ACHN (cell line): ENCODE results near the gene ZNF570.

Experiments used
- DNase-seq: peaks from one replicate; pipeline ENCODE4 v3.0.0-alpha.2; 2015
- in situ Hi-C: cut with HindIII; loops from 2 replicates; pipeline ENCODE4 v1.10.0; 2017; ENCODE audit warnings: low sequenced_read_pairs, low pct_ligation_motif_present, low pct_unique_long_range_greater_than_20kb

ZNF570 gene

DNA sequence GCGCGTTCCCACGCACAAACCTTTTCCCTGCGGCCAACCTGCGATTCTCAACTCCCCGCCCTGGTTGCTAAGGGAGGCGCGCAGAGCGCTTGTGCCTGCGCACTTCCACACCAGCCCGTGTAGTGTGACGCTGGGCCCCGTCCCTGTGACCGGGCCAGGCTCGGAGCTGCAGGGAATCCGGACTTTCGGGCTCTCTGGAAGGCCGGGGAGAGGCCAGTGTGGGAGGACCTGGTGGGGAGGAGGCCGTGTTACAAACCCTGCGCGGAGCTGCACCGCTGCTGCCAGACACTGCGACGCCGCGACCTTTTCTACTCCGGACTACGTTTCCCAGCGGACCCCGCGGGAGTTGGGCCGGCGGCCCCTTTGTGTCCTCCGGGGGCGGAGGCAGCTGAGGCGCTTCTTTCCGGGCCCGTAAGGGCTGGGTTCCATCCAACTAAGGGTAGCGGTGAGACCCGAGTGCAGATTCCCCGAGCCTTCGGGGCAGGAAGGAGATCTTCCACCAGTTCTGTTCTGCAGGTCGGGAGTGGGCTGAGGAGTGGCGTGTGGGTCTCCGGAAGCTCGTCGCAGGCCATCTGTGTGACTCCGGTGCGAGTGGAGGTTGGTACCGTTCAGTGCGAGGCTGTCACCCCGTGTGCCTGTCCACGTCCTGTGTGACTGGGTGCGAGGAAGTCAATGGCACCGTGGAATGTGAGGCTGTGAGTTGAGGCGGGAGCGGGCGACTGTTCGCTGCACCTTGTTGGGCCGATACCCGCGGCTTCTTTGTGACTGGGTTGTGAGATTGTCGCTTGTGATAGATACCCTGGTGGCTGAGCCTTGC lies at the start of gene ZNF570:
Gene ZNF570 (plus strand): TSS at position 396 of the 817 bp plus-strand sequence. CDS start 999 bp downstream, outside the sequence.
- no peak for DNase-seq
- in situ Hi-C loops = no loop called here

DNA sequence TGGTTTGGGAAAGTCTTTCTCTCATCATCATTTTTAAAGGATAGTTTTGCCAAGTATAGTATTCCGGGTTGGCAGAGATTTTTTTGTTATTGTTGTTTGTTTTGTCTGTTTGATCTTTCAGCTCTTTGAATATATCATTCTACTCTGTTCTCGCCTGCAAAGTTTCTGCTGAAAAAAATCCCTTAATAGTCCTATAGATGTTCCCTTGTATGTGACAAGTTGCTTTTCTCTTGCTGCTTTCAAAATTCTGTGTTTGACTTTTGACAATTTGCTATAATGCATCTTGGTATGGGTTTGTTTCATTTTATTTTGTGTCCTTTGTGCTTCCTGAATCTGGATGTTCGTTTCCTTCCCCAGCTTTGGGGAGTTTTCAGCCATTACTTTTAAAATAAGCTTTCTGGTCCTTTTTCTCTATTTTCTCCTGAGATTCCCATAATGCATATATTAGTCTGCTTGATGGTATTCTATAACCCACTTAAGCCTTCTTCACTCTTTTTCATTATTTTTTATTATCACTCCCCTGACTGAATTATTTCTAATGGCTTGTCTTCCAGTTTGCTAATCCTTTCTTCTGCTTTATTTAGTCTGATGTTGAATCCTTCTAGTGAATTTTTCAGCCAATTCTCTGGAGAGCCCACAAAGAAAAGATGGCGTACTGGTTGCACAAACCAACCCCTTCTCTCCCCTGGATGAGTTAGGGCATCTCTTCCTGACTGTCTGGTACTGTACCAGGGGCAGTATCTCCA lies 16.5 kb upstream of the ZNF570 start:
- no peak for DNase-seq
- in situ Hi-C loops = no loop called here

DNA sequence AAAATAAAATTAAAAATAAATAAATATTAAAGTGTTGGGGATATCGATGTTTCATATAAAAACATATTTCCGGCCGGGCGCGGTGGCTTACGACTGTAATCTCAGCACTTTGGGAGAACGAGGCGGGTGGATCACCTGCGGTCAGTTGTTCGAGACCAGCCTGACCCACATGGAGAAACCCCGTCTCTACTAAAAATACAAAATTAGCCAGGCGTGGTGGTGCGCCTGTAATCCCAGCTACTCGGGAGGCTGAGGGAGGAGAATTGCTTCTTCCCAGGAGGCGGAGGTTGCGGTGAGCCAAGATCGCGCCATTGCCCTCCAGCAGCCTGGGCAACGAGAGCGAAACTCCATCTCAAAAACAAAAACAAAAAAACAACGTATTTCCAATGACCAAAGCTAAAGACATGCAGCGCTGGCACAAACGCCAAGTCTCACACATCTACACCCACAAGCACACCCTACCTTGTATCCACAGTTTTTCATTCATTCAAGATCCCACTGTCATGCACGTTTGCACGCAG lies 2.8 kb upstream of the ZNF570 start:
- DNase-seq = no peak
- in situ Hi-C loops = no loop called here

DNA sequence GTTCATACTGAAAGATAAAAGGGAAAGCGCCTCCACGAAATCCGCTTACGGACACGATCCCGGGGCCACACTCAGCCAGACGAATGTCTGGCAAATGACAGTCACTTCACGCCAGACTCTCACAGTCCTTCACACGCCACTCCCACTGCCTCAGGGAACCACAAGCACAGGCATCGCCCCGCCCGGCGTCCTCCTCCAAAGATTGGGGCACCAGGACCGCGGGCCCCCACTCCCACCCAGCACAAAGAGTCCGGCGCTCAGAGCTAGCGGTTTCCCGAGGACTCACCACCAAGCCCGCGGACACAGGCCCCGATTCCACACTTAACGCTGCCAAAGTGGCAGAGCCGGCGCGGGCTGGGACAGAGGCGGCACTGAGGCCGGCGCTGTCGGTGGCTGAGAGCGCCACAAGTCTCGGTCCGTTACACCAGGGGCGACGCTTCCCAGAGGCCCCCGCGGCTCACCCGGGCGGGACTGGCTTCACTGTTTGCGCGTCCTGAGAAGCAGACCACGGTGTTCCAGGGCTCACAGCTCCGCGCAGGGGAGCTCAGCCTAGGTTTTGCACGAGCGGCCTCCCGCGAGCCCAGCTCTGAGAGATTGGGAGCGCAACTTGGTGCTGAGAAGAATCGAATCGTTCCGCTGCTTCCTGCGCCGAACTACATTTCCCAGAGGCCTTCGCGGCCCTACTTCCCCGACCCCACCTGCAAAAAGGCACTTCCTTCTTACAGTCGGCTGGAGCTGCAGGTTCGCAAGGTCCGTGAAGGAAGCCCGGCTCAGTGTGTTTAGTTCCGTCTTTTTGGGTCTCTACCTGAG lies 2.2 kb upstream of the ZNF570 start, which contains the start of gene ZNF569:
Gene ZNF569 (minus strand): TSS at position 647 of the 810 bp plus-strand sequence. CDS start 22,523 bp downstream, outside the sequence.
- DNase-seq = no peak
- in situ Hi-C loops = no loop called here

DNA sequence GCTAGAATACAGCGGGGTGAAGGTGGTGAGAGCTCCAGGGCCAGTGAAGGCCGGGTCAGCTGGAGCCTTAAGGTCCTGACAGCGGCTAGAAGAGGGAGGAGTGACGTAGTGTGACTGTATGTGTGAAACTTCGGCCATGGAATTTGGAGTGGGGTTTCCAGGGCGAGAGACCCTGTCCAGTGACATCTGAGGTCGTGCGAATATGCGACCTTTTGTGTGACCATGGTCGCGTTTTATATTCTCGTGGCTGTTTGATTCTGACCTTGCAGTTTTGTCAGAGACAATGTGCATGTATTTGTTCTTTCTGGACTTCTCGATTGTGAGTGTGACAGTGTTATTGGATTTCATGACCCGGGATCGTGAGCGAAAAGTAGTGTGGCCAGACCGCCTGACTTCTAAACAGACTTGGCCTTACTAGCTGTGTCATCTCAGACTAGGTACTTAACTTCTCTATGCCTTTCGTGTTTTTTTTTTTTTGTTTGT lies 1.5 kb upstream of the ZNF570 start:
- in situ Hi-C loops = no loop called here
- DNase-seq = no peak

DNA sequence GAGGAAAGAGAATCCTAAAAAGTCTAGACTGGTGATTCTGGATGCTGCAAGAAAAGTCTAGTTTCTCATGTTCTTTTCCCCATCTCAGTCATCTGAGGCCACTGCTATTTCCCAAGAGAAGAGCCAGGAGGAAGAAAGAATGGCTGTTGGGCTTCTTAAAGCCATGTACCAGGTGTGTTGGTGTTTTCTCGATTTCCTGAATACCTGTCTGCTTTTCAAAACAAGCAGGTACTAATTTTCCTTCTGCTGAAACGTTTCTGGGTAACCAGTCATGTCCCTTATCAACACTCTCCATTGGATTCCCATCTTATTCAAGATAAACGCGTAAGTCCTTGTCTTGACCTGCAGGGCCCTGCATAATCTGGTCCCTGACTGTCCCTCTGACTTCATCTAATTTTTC lies 1.1 kb downstream of the ZNF570 start:
- no peak for DNase-seq
- in situ Hi-C loops = no loop called here

DNA sequence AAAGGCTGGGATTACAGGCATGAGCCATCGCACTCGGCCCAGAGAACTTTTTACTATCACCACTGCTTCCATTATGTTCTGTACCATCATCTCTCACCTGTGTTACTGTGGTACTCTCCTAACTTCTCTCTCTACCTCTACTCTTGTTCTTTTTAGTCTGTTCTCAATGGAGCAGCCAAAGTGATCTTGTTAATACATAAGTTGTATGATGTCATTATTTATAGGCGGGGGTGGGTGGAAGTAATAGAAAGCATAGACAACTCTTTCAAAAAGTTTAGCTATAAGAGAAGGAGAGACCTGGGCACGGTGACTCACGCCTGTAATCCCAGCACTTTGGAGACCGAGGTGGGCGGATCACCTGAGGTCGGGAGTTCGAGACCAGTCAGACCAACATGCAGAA lies 3.0 kb downstream of the ZNF570 start:
- in situ Hi-C loops = no loop called here

DNA sequence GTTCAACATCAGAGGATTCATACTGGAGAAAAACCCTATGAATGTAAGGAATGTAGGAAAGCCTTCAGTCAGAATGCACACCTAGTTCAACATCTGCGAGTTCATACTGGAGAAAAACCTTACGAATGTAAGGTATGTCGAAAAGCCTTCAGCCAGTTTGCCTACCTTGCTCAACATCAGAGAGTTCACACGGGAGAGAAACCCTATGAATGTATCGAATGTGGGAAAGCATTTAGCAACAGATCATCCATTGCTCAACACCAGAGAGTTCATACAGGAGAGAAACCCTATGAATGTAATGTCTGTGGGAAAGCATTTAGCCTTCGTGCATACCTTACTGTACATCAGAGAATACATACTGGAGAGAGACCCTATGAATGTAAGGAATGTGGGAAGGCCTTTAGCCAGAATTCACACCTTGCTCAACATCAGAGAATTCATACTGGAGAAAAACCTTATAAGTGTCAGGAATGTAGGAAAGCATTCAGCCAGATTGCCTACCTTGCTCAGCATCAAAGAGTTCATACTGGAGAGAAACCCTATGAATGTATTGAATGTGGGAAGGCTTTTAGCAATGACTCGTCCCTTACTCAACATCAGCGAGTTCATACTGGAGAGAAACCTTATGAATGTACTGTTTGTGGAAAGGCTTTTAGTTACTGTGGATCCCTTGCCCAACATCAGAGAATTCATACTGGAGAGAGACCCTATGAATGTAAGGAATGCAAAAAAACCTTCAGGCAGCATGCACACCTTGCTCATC lies 15.4 kb downstream of the ZNF570 start:
- in situ Hi-C loops = no loop called here
- DNase-seq = no peak

More for the DNA sequence above, 3.0 kb downstream of the ZNF570 start:
- DNase-seq = no peak

DNA sequence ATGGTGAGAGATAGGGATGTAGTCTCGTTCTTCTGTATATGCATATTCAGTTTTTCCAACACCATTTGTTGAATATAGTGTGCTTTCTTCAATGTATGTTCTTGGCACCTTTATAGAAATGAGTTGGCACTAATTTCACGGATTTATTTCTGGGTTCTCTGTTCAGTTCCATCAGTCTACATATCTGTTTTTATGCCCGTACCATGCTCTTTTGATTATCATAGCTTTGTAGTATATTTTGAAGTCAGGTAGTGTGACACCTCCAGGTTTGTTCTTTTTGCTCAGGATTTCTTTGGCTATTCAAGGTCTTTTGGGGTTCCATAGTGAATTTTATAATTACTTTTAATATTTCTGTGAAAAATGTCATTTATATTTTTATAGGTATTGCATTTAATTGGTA lies 23.1 kb downstream of the ZNF570 start:
- in situ Hi-C loops = no loop called here
- DNase-seq = no peak

DNA sequence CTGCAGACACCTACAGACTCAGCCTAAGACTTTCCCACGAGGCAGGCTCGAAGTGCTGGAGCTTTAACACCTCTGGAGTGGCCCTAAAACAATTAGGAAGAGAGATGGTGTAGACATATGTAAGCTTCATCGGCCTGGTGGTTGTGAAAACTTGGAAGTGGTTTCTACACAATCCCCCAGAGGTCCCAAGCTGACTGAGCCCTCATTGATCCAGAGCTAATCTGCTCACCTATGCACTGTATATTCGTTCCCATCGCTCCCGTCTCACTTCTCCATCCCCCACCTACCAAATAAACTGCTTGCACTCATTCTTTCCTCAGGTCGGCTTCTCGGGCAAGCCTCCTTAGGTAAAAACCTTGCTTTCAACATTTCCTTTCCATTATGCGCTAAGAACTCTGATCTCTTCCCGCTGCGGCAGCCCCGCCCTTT lies 36.8 kb downstream of the ZNF570 start:
- DNase-seq = no peak

DNA sequence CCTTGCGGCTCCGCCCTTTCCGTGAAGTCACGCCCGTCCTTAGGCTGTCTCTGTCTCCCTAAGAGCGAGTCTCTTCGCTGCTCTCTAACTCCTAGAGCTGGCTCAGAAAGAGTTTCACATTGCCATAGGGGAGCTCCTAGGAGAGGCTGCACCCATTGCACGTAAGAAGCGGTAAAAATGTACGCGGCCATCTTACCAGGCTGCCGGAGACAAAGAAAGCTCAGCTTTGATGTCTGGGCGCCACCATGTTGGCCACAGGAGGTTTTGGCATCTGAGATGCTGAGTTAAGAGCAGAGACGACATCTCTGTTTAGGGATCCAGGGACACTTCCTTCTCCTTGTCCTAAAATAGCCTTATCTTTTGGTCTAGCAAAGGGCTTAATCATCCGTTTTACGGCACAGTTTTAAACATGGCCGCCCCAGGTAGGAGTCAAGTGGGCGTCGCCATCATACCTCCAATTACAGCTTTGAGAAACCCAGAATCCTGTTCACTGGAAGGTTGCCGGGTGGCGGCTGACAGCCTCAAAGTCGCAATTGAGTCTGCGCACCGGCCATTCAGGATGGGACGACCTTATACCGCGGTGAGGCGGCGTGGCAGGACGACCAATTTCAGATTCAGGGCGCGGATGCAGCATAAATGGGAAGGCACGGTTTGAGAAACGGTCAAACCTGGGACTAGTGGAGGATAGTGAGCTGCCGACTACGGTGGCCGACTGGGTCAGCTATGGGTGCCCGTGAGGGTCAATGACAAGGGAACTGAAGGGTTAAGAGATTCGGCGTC lies 37.4 kb downstream of the ZNF570 start, which contains the start of gene ZNF793:
Gene ZNF793 (plus strand): TSS at position 553 of the 780 bp plus-strand sequence. CDS start 16,501 bp downstream, outside the sequence.
- no peak for DNase-seq
- in situ Hi-C loops = no loop called here

More for the DNA sequence above, 36.8 kb downstream of the ZNF570 start:
- in situ Hi-C loops = no loop called here

DNA sequence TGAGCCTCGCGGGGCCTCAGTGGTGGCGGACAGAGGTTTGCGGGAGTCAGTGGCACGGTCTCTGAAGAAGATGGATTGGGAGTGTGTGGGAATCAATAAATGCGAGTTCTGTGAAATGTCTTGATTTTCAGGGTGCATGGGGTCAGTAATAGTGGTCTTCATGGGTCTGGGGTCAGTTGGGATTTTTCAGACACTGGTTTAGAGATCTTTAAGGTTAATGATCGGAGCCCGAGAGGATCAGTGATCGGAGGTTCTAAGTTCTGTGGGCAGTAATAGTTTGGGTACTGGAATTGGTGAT lies 38.0 kb downstream of the ZNF570 start:
- in situ Hi-C loops = no loop called here
- DNase-seq = no peak

DNA sequence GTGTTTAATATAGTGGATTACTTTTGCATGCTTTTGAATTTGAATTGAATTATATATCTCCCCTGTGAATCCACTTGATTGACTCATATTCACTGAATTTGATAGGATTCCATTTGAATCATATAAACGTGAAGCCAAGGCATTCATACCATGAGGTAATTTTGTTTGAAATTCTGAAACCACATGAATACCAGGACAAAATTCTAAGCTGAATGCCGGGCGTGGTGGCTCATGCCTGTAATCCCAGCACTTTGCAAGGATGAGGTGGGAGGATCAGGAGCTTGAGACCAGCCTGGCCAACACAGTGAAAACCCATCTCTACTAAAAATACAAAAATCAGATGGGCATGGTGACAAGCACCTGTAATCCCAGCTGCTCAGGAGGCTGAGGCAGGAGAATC lies 42.0 kb downstream of the ZNF570 start:
- in situ Hi-C loops = no loop called here
- DNase-seq = no peak

DNA sequence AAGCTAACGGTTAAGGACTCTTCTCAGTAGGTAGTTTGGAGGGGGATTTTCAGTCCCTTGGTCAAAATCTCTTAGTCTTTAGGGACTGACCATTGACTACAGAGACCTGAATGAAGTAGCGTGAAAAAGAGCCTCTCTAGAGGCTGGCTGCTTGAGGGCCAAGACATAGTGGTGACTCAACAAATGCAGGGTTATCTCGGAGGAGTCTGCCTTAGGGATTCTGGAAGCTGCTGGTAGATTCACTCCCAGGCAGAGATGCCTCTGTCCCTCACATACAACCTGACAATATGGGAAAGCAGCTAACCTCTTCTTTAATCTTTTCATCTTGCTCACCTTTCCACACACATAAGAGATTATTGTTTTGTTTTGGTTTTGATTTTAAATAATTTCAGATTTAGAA lies 42.7 kb downstream of the ZNF570 start:
- in situ Hi-C loops = no loop called here
- no peak for DNase-seq

DNA sequence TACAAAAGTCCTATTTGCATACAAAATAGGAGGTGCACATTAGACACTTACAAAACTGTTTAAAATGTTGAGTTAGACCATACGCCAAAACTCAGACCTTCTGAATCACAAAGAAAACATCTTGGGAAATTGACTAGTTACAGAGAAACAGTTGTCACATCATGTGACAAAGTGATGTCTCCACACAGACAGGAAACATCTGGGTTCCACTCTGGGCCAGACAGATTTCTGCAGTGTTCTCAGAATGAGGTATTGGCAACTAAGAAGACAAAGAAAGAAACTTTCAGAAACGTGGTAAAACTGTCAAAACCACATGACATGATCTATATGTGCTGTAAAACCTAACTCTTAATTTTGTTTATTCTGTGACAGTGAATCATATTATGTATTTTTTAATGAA lies 44.2 kb downstream of the ZNF570 start:
- in situ Hi-C loops = no loop called here
- no peak for DNase-seq

DNA sequence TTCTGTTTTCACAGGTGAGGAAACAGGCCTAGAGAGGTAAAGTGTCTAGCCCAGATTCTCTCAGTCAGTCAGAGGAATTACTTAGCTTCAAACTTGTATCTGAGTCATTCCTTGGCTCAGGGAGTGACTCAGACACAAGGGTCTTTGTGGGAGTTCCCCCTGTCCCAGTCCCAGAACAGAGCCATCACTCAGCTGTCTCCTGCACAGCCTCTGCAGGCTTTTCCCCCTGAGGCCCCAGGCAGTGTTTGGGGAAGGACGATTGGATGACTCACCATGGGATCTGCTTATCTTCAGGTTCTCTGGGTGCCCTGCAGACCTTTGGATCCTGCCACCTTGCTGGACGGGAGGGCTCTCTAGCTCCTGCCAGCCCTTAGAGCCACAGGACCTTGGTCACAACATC lies 50.7 kb downstream of the ZNF570 start:
- in situ Hi-C loops = no loop called here
- DNase-seq = no peak

DNA sequence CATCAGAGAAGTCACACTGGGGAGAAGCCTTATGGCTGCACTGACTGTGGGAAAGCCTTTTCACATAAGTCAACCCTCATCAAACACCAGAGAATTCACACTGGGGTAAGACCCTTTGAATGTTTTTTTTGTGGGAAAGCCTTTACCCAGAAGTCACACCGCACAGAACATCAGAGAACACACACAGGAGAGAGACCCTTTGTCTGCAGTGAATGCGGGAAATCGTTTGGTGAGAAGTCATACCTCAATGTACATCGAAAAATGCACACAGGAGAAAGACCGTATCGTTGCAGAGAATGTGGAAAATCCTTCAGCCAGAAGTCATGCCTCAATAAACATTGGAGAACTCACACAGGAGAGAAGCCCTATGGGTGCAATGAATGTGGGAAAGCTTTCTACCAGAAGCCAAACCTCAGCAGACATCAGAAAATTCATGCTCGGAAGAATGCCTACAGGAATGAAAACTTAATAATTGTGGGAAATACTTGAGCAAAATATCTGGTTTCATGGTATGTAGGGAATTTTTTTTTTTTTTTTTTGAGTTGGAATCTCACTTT lies 68.3 kb downstream of the ZNF570 start:
- DNase-seq = no peak

More for the DNA sequence above, 68.3 kb downstream of the ZNF570 start:
- in situ Hi-C loops = no loop called here
